Measurements from ENCODE around the gene EVX2. TPM values are rescaled to one million over a fixed set of nuclear protein-coding genes. Genes with fewer than 3 reads are reported as not detected.

The EVX2 gene
- total and polyA plus RNA-seq, 2 of the 4 experiments (the other 2 are of a cell fraction), result not detected

GRCh38 chr2:176118601-176119339, 35.0 kb upstream of the EVX2 start:
- H3K4me2 ChIP-seq (ENCODE audit: low read depth, low read length), result no peak overlapping the region
- no peak overlapping the region for H3K18ac ChIP-seq (ENCODE audit: low read depth, low read length)
- H3K4me3 ChIP-seq (ENCODE audit: insufficient read depth, low read depth, low read length), result no peak overlapping the region
- no peak overlapping the region for H2AFZ ChIP-seq (replicated peaks; ENCODE audit: low read length, poor library complexity)
- in situ Hi-C loops (cut with MboI; ENCODE audit: low sequenced_read_pairs) (no loop called here), dilution Hi-C loops (cut with HindIII; ENCODE audit: low sequenced_read_pairs, unreplicated experiment) (no loop called here), intact Hi-C loops (cut with micrococcal nuclease) (no loop called here)
- H3K27ac ChIP-seq (ENCODE audit: insufficient read depth, low read length), result no peak overlapping the region
- WGBS, 2 experiments (ENCODE audit: extremely low coverage in 2 of 2, insufficient read length in 1 of 2), result 2% methylated on average over 13 of the region's 24 CpGs; no CpG with 5 or more reads in 1 of the 2 experiments
- H2BK5ac ChIP-seq (ENCODE audit: low read depth, low read length, poor library complexity, severe bottlenecking), result no peak overlapping the region
- no peak overlapping the region for H2AK9ac ChIP-seq (replicated peaks; ENCODE audit: low read depth, low read length, poor library complexity)
- no peak overlapping the region for H4K8ac ChIP-seq (ENCODE audit: low read depth in 2 of 2, low read length in 2 of 2)
- no peak overlapping the region for H4K5ac ChIP-seq (ENCODE audit: low read depth, low read length)
- no peaks in the 10 kb centered on the region; the same call in 1 of the 2 replicates for H4K20me1 ChIP-seq (ENCODE audit: insufficient read depth, low read length)
- no peak overlapping the region for H2BK20ac ChIP-seq (ENCODE audit: low read depth, low read length)
- H3K56ac ChIP-seq (ENCODE audit: extremely low read depth, insufficient read depth, low read length), result no peak overlapping the region
- DNase-seq (no peak), ATAC-seq (ENCODE audit: low read depth) (no peak)
- BruUV-seq (replicated peaks), result no TSS peak
- no peak overlapping the region for H4K91ac ChIP-seq (ENCODE audit: insufficient read depth, low read depth, low read length)
- TF ChIP-seq CTCF (conservative IDR thresholded peaks at IDR 0.05; ENCODE audit: low read depth, low read length), result peak; percentile 19; the same call in 1 of the 2 replicates
- TF ChIP-seq USF2 (IDR thresholded peaks at IDR 0.05; ENCODE audit: low read depth, low read length), result no peak
- no peak for TF ChIP-seq RFX5 (IDR thresholded peaks at IDR 0.05; ENCODE audit: low read depth, low read length)
- CTCF ChIA-PET, result no interaction called here
- no peak overlapping the region for H3K14ac ChIP-seq (replicated peaks; ENCODE audit: low read depth, low read length)
- no peak overlapping the region for H2BK120ac ChIP-seq (ENCODE audit: low read depth, low read length)
- H3K9me3 ChIP-seq (ENCODE audit: control insufficient read depth, insufficient read depth, low read length), result peaks cover 15% of the 10 kb centered on the region
- no peaks in the 10 kb centered on the region for H3K4me1 ChIP-seq (ENCODE audit: control insufficient read depth, insufficient read depth, low read length)
- no peaks in the 10 kb centered on the region for H3K9me1 ChIP-seq (ENCODE audit: insufficient read depth, low read length)
- no peaks in the 10 kb centered on the region for H3K79me1 ChIP-seq (ENCODE audit: low read depth in 1 of 2, low read length in 2 of 2)
- no peak overlapping the region for H2BK15ac ChIP-seq (ENCODE audit: low read depth, low read length)
- no peaks in the 10 kb centered on the region for H3K36me3 ChIP-seq (ENCODE audit: control insufficient read depth, insufficient read depth, low read length)
- no peak overlapping the region for H3K9ac ChIP-seq (ENCODE audit: low read depth, low read length)
- H3K23ac ChIP-seq (ENCODE audit: low read depth, low read length), result no peak overlapping the region
- POLR2A ChIA-PET (ENCODE audit: unreplicated experiment), result no interaction called here
- H2AK5ac ChIP-seq (ENCODE audit: low read depth, low read length), result no peak overlapping the region
- H3K27me3 ChIP-seq (ENCODE audit: control insufficient read depth, insufficient read depth, low read length), result peaks cover 95% of the 10 kb centered on the region
- no peak overlapping the region for H3K4ac ChIP-seq (ENCODE audit: low read depth, low read length)

Data from IMR-90 (cell line).